HepG2 (cell line): ENCODE measurements around the gene DOK4. TPM values are rescaled to one million over a fixed set of nuclear protein-coding genes. Genes with fewer than 3 reads are reported as not detected.

ENCODE experiments used
- ATAC-seq: fragments of 200-7000 bp; cut with Tn5 transposase; 3 replicates; pipeline ENCODE4 v1.9.1; 2020; ENCODE audit warnings: mild to moderate bottlenecking, moderate library complexity
- BruUV-seq: library from RNA; stranded (reverse); fragments of 400-500 nt; replicated peaks from 2 replicates; lab custom pipeline; 2021; lab: Mats Ljungman, UMichigan
- CTCF ChIA-PET: fragments of 300-600 bp; formaldehyde crosslinking; extraction: SDS; loops from one replicate; lab custom pipeline; 2021; ENCODE audit warnings: low total read pairs, inconsistent platforms, low intra/inter-chr PET ratio; lab: Yijun Ruan, JAX
- POLR2A ChIA-PET: fragments of 350-600 bp; sonication (Branson Sonifier 250); formaldehyde crosslinking; loops from one replicate; lab custom pipeline; 2020; ENCODE audit warnings: antibody characterized with exemption, inconsistent platforms; lab: Yijun Ruan, JAX
- DNase-seq: peaks from one replicate; pipeline ENCODE4 v3.0.0-alpha.2; 2015; ENCODE audit warnings: low spot score
- FAIRE-seq: peaks from 3 replicates; lab custom pipeline; 2011; peaks lifted over from hg19 to GRCh38; lab: Jason Lieb, UNC
- H2AFZ ChIP-seq: one replicate; pipeline ENCODE4 v1.6.1; 2011; ENCODE audit warnings: low read length, inconsistent platforms
- H3K27ac ChIP-seq: fragments of 300-600 bp; 3 replicates; pipeline ENCODE4 v1.8.0; 2011; ENCODE audit warnings: mixed run types, mild to moderate bottlenecking, mixed read lengths, low read length, inconsistent platforms; ENCODE audit not compliant: insufficient read depth; ENCODE audit errors: extremely low read length
- H3K27me3 ChIP-seq, 2 experiments: fragments of 200-600 bp in 1 of 2; 2 replicates in 1 of 2; 3 replicates in 1 of 2; pipeline versions ENCODE4 v1.6.0 to v1.8.0; 2011; ENCODE audit warnings: low read length in 2 of 2, mild to moderate bottlenecking in 2 of 2, moderate library complexity in 2 of 2, inconsistent platforms in 1 of 2; ENCODE audit not compliant: insufficient read depth in 2 of 2, control insufficient read depth in 1 of 2
- H3K36me3 ChIP-seq, 2 experiments: fragments of 200-600 bp in 1 of 2; replicated peaks in 1 of 2; 2 replicates in 1 of 2; 3 replicates in 1 of 2; pipeline versions ENCODE4 v1.5.1 to v1.8.0; 2011; ENCODE audit warnings: low read length in 2 of 2, inconsistent platforms in 1 of 2; ENCODE audit not compliant: insufficient read depth in 2 of 2, control insufficient read depth in 1 of 2
- H3K4me1 ChIP-seq: 2 replicates; pipeline ENCODE4 v1.5.1; 2012; ENCODE audit warnings: low read length, inconsistent platforms; ENCODE audit not compliant: insufficient read depth
- H3K4me2 ChIP-seq: 2 replicates; pipeline ENCODE4 v1.6.0; 2011; ENCODE audit warnings: low read depth, low read length, inconsistent platforms
- H3K4me3 ChIP-seq, 3 experiments: fragments of 200-600 bp in 1 of 3; sonication (generic), shearing (Covaris generic) in 1 of 3; replicated peaks in 1 of 3; 2 replicates each; pipeline ENCODE4 v1.5.1; 2011 to 2016; ENCODE audit warnings: low read length in 3 of 3, inconsistent platforms in 2 of 3, low read depth in 2 of 3, mild to moderate bottlenecking in 2 of 3, control low read depth in 1 of 3, mixed read lengths in 1 of 3; ENCODE audit not compliant: insufficient read depth in 1 of 3
- H3K79me2 ChIP-seq: one replicate; pipeline ENCODE4 v1.6.1; 2011; ENCODE audit warnings: low read length, inconsistent platforms; ENCODE audit not compliant: insufficient read depth
- H3K9ac ChIP-seq: 2 replicates; pipeline ENCODE4 v1.6.0; 2011; ENCODE audit warnings: mild to moderate bottlenecking, low read depth, low read length, inconsistent platforms; ENCODE audit not compliant: insufficient read depth
- H3K9me3 ChIP-seq: 2 replicates; pipeline ENCODE4 v1.5.1; 2012; ENCODE audit warnings: mild to moderate bottlenecking, low read length
- H4K20me1 ChIP-seq: 2 replicates; pipeline ENCODE4 v1.6.0; 2011; ENCODE audit warnings: inconsistent platforms, mild to moderate bottlenecking, low read length, moderate library complexity; ENCODE audit not compliant: insufficient read depth
- CBFB ChIP-seq: sonication (generic); formaldehyde crosslinking; IDR thresholded peaks from 2 replicates; pipeline ENCODE4 v1.4.0; 2020; ENCODE audit warnings: missing genetic modification reagents
- ETV6 ChIP-seq: sonication (generic); formaldehyde crosslinking; conservative IDR thresholded peaks from 2 replicates; pipeline ENCODE4 v1.4.0; 2020; ENCODE audit warnings: missing genetic modification reagents
- TBP ChIP-seq: sonication (generic); formaldehyde crosslinking; IDR thresholded peaks from 2 replicates; pipeline ENCODE4 v1.5.0; 2020; ENCODE audit warnings: missing genetic modification reagents
- ZNF33A ChIP-seq: sonication (generic); formaldehyde crosslinking; IDR thresholded peaks from 2 replicates; pipeline ENCODE4 v1.5.1; 2020; ENCODE audit warnings: missing genetic modification reagents, mild to moderate bottlenecking, moderate library complexity, borderline replicate concordance
- ZNF501 ChIP-seq: sonication (generic); formaldehyde crosslinking; IDR thresholded peaks from 2 replicates; pipeline ENCODE4 v1.5.1; 2020; ENCODE audit warnings: mild to moderate bottlenecking, moderate library complexity, missing genetic modification reagents
- WGBS: methylation state at CpG from one replicate; pipeline ENCODE4 v1.1.6; 2017; ENCODE audit warnings: low lambda C conversion rate; 5-methylcytosine and 5-hydroxymethylcytosine counted together
- in situ Hi-C: cut with HindIII; loops from 2 replicates; pipeline ENCODE4 v1.10.0; 2017; ENCODE audit warnings: low pct_unique_long_range_greater_than_20kb; ENCODE audit not compliant: extremely low pct_ligation_motif_present
- intact Hi-C: fragments of 100-400 bp; cut with micrococcal nuclease; formaldehyde crosslinking; loops from one replicate; pipeline ENCODE4 v1.10.0; 2022; ENCODE audit not compliant: unreplicated experiment
- polyA plus RNA-seq, 8 experiments: library from polyadenylated mRNA; depleted of rRNA in 3 of 8; stranded (reverse) in 7 of 8; unstranded in 1 of 8; fragments of >200 nt; fragmentation: Illumina TruSeq in 4 of 8; extraction: Trizol in 4 of 8; gene quantifications; 2 replicates each; pipeline versions ENCODE4 v1.2.1 to v1.2.3, GENCODE V29; 2011 to 2016; ENCODE audit warnings: low read depth in 4 of 8, missing spikeins in 1 of 8, mixed read lengths in 1 of 8; ENCODE audit not compliant: insufficient read depth in 1 of 8
- total RNA-seq, 5 experiments: library from RNA; depleted of rRNA; stranded (reverse); fragments of >200 nt; fragmentation: Illumina TruSeq; extraction: Trizol; gene quantifications; 2 replicates each; pipeline ENCODE4 v1.2.3, GENCODE V29; 2016; ENCODE audit warnings: low read depth in 1 of 5
- TF ChIP-seq, protein P1 (sequence below): sonication (generic); formaldehyde crosslinking; IDR thresholded peaks from 2 replicates; pipeline ENCODE4 v1.5.0; 2020; ENCODE audit warnings: mild to moderate bottlenecking, missing genetic modification reagents
- TF ChIP-seq, protein P2 (sequence below): IDR thresholded peaks from 2 replicates; pipeline ENCODE4 v1.6.1; 2016; ENCODE audit warnings: low read depth, missing genetic modification reagents, missing compliant biosample characterization
- TF ChIP-seq, protein P3 (sequence below): sonication (generic); formaldehyde crosslinking; IDR thresholded peaks from 2 replicates; pipeline ENCODE4 v1.5.0; 2020; ENCODE audit warnings: missing genetic modification reagents, mild to moderate bottlenecking, borderline replicate concordance

Gene DOK4
- total and polyA plus RNA-seq, 2 of the 13 experiments (the other 11 are each of a cell fraction or from before 2014, with no cell fraction given): 52.7 to 70.0 TPM

DNA sequence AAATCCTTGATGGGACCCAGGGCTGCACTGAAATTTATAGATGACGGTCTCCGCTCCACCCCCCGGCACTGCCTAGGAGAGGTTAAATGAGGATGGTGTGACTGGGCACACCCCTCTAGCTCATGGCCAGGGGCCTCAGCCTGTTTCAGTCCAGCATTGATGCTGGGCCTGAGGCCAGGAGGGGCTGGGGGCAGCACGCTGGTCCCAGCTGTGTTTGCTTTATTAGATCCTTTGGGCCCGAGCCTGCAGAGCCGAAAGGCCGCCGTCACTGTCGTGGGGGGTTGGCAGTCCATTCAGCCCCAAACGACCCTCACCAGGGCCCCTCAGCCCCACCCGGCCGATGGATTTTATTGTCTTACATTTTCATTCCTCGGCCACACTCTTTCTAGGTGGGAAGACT, 10.8 kb upstream of the DOK4 start:
- in situ Hi-C loops: no loop called here

More for the DNA sequence above, 10.8 kb upstream of the DOK4 start:
- DNase-seq (no peak), ATAC-seq (no peak; the same call in 2 of the 3 replicates), FAIRE-seq (no peak)
- intact Hi-C loops: no loop called here
- no TSS peak for BruUV-seq
- Histone ChIP-seq H3K27ac (no peak overlapping the region), H2AFZ (no peak overlapping the region), H3K27me3 (peaks cover 7 to 53% of the 10 kb centered on the region in 2 experiments; a peak in 4 of 5 replicates), H3K9ac (no peak overlapping the region), H3K9me3 (no peaks in the 10 kb centered on the region), H3K4me3 (no peak overlapping the region), H3K4me2 (no peak overlapping the region), H4K20me1 (no peaks in the 10 kb centered on the region), H3K36me3 (no peaks in the 10 kb centered on the region), H3K4me1 (peaks cover 27% of the 10 kb centered on the region), H3K79me2 (no peaks in the 10 kb centered on the region)
- CTCF ChIA-PET: no interaction called here
- 33% methylated on average over 12 of the region's 13 CpGs for WGBS
- POLR2A ChIA-PET: no interaction called here
- TF ChIP-seq ZNF501 (no peak), TBP (CRISPR knock-in tag) (no peak), ETV6 (no peak), CBFB (CRISPR knock-in tag) (no peak), ZNF33A (CRISPR knock-in tag) (no peak)
- TF ChIP-seq, protein P1, sequence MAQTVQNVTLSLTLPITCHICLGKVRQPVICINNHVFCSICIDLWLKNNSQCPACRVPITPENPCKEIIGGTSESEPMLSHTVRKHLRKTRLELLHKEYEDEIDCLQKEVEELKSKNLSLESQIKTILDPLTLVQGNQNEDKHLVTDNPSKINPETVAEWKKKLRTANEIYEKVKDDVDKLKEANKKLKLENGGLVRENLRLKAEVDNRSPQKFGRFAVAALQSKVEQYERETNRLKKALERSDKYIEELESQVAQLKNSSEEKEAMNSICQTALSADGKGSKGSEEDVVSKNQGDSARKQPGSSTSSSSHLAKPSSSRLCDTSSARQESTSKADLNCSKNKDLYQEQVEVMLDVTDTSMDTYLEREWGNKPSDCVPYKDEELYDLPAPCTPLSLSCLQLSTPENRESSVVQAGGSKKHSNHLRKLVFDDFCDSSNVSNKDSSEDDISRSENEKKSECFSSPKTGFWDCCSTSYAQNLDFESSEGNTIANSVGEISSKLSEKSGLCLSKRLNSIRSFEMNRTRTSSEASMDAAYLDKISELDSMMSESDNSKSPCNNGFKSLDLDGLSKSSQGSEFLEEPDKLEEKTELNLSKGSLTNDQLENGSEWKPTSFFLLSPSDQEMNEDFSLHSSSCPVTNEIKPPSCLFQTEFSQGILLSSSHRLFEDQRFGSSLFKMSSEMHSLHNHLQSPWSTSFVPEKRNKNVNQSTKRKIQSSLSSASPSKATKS: no peak
- TF ChIP-seq, protein P2, sequence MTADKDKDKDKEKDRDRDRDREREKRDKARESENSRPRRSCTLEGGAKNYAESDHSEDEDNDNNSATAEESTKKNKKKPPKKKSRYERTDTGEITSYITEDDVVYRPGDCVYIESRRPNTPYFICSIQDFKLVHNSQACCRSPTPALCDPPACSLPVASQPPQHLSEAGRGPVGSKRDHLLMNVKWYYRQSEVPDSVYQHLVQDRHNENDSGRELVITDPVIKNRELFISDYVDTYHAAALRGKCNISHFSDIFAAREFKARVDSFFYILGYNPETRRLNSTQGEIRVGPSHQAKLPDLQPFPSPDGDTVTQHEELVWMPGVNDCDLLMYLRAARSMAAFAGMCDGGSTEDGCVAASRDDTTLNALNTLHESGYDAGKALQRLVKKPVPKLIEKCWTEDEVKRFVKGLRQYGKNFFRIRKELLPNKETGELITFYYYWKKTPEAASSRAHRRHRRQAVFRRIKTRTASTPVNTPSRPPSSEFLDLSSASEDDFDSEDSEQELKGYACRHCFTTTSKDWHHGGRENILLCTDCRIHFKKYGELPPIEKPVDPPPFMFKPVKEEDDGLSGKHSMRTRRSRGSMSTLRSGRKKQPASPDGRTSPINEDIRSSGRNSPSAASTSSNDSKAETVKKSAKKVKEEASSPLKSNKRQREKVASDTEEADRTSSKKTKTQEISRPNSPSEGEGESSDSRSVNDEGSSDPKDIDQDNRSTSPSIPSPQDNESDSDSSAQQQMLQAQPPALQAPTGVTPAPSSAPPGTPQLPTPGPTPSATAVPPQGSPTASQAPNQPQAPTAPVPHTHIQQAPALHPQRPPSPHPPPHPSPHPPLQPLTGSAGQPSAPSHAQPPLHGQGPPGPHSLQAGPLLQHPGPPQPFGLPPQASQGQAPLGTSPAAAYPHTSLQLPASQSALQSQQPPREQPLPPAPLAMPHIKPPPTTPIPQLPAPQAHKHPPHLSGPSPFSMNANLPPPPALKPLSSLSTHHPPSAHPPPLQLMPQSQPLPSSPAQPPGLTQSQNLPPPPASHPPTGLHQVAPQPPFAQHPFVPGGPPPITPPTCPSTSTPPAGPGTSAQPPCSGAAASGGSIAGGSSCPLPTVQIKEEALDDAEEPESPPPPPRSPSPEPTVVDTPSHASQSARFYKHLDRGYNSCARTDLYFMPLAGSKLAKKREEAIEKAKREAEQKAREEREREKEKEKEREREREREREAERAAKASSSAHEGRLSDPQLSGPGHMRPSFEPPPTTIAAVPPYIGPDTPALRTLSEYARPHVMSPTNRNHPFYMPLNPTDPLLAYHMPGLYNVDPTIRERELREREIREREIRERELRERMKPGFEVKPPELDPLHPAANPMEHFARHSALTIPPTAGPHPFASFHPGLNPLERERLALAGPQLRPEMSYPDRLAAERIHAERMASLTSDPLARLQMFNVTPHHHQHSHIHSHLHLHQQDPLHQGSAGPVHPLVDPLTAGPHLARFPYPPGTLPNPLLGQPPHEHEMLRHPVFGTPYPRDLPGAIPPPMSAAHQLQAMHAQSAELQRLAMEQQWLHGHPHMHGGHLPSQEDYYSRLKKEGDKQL (CRISPR knock-in tag): no peak
- TF ChIP-seq, protein P3, sequence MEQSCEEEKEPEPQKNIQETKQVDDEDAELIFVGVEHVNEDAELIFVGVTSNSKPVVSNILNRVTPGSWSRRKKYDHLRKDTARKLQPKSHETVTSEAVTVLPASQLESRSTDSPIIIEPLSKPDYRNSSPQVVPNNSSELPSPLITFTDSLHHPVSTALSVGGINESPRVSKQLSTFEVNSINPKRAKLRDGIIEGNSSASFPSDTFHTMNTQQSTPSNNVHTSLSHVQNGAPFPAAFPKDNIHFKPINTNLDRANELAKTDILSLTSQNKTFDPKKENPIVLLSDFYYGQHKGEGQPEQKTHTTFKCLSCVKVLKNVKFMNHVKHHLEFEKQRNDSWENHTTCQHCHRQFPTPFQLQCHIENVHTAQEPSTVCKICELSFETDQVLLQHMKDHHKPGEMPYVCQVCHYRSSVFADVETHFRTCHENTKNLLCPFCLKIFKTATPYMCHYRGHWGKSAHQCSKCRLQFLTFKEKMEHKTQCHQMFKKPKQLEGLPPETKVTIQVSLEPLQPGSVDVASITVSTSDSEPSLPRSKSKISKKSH (CRISPR knock-in tag): no peak
